ENCODE measurements around the gene ELAVL1. TPM values are rescaled to one million over a fixed set of nuclear protein-coding genes. Genes with fewer than 3 reads are reported as not detected.
A peak's percentile ranks its signal among the peaks of the same experiment; 100 is the strongest.

ELAVL1 gene
- total and polyA plus RNA-seq, 9 of the 15 experiments (the other 6 are each of a cell fraction or from before 2014, with no cell fraction given) = 4.3 to 172 (median 69.2) TPM

DNA sequence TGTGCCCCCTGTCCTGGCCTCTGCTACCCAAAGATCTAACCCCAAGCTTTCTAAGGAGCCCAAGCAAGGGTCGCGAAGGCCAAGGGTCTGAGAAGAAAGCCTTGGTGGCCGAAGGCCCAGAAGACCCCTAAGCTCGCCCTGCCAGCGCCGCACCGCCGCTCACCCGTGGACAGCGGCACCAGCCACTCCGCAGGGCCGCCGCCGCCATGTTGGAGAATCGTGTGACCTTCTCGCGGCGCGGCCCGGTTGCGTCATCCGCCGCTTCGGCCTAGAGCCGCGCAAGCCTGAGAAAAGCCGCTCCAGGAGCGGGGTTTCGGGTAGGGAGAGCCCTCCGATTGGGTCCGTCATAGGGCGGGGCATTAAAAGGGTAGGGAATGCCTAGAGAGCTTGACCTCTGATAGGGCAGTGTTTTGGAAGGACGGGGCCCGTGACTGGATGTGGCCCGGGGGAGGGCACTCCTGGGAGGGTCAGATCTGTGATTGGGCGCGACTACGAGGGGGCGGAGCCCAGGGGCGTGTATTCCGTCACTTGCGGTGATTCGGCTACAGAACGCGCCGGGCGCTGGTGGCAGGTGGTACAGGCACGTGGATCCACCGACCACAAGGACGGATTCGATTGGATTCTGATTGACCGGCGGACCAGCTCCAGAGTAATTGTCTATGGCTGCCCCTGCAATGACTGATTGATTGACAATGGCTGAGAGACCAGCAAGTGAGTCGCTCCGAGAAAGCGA, 61.8 kb downstream of the ELAVL1 start, which contains the start of gene TIMM44 (continued):
- peak; percentile 94 for TF ChIP-seq JUND (IDR thresholded peaks at IDR 0.05; ENCODE audit: borderline replicate concordance, low read depth, low read length)
- peak; percentile 37; the same call in 1 of the 3 replicates for TF ChIP-seq JUND (tag; IDR thresholded peaks at IDR 0.05; ENCODE audit: borderline replicate concordance, low read depth, low read length)
- no peak for TF ChIP-seq ZBTB2 (IDR thresholded peaks at IDR 0.05)
- no peak for TF ChIP-seq KHSRP (IDR thresholded peaks at IDR 0.05)
- TF ChIP-seq ADNP (tag; IDR thresholded peaks at IDR 0.05) = no peak
- peak; percentile 89 to 99 (median 96) for TF ChIP-seq YY1 (IDR thresholded peaks at IDR 0.05; ENCODE audit: borderline replicate concordance in 1 of 3, control insufficient read depth in 1 of 3, extremely low read depth in 1 of 3, insufficient read depth in 3 of 3, insufficient read length in 1 of 3, insufficient replicate concordance in 2 of 3, low read depth in 1 of 3, low read length in 2 of 3)
- peak; percentile 25; the same call in 1 of the 2 replicates for TF ChIP-seq ATF6 (CRISPR knock-in tag; IDR thresholded peaks at IDR 0.05)
- TF ChIP-seq ZNF384 (IDR thresholded peaks at IDR 0.05; ENCODE audit: low read depth, low read length) = no peak
- peak in 1 of 2 experiments; percentile 6; a peak in 1 of 4 replicates for TF ChIP-seq RAD21 (CRISPR knock-in tag; conservative IDR thresholded peaks at IDR 0.05 in 1 of 2, IDR thresholded peaks at IDR 0.05 in 1 of 2)
- no peak for TF ChIP-seq SETDB1 (IDR thresholded peaks at IDR 0.05; ENCODE audit: low read length)
- no peak for TF ChIP-seq HSF4 (CRISPR knock-in tag; IDR thresholded peaks at IDR 0.05; ENCODE audit: borderline replicate concordance)
- TF ChIP-seq XRCC4 (IDR thresholded peaks at IDR 0.05; ENCODE audit: extremely low read depth, insufficient read depth, insufficient read length) = no peak
- TF ChIP-seq ZNF586 (CRISPR knock-in tag; conservative IDR thresholded peaks at IDR 0.05) = 0 out of 2 replicates have a peak, but pooled peaks have one; percentile 7
- TF ChIP-seq GABPA (tag; conservative IDR thresholded peaks at IDR 0.05; ENCODE audit: low read depth) = peak; percentile 42
- TF ChIP-seq NBN (IDR thresholded peaks at IDR 0.05; ENCODE audit: low read depth) = peak; percentile 16; the same call in 1 of the 2 replicates
- TF ChIP-seq NR4A1 (CRISPR knock-in tag; IDR thresholded peaks at IDR 0.05) = 0 out of 2 replicates have a peak, but pooled peaks have one; percentile 35
- TF ChIP-seq NR4A1 (tag; IDR thresholded peaks at IDR 0.05) = no peak
- TF ChIP-seq ZC3H8 (IDR thresholded peaks at IDR 0.05) = no peak
- TF ChIP-seq, protein P1, sequence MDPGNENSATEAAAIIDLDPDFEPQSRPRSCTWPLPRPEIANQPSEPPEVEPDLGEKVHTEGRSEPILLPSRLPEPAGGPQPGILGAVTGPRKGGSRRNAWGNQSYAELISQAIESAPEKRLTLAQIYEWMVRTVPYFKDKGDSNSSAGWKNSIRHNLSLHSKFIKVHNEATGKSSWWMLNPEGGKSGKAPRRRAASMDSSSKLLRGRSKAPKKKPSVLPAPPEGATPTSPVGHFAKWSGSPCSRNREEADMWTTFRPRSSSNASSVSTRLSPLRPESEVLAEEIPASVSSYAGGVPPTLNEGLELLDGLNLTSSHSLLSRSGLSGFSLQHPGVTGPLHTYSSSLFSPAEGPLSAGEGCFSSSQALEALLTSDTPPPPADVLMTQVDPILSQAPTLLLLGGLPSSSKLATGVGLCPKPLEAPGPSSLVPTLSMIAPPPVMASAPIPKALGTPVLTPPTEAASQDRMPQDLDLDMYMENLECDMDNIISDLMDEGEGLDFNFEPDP (CRISPR knock-in tag; IDR thresholded peaks at IDR 0.05) = no peak; the same call in 1 of the 2 replicates
- no peak for TF ChIP-seq ZNF133 (CRISPR knock-in tag; IDR thresholded peaks at IDR 0.05)
- TF ChIP-seq MCM7 (IDR thresholded peaks at IDR 0.05) = no peak
- no peak; the same call in 1 of the 2 replicates for TF ChIP-seq MIER1 (IDR thresholded peaks at IDR 0.05; ENCODE audit: low read depth)
- no peak for TF ChIP-seq ZBED1 (IDR thresholded peaks at IDR 0.05)
- peak; percentile 77 for TF ChIP-seq BHLHE40 (IDR thresholded peaks at IDR 0.05; ENCODE audit: low read length)
